Activated CD4-positive, alpha-beta memory T cell treated with anti-CD3 and anti-CD28 coated beads for 36 hours (primary cell): ENCODE measurements around the gene PYDC2. TPM values are rescaled to one million over a fixed set of nuclear protein-coding genes. Genes with fewer than 3 reads are reported as not detected.
"Not testable (repeated sequence)": the region's sequence is repeated elsewhere in the genome, so short reads cannot be mapped to it uniquely, and the experiment has no call there.

Experiments used
- CTCF ChIA-PET: fragments of 350-600 bp; sonication (Branson Sonifier 250); formaldehyde crosslinking; loops from one replicate; lab custom pipeline; 2021; ENCODE audit warnings: antibody characterized with exemption, inconsistent platforms; lab: Charles Lee
- POLR2A ChIA-PET: fragments of 350-600 bp; sonication (Branson Sonifier 250); formaldehyde crosslinking; loops from one replicate; lab custom pipeline; 2021; ENCODE audit warnings: antibody characterized with exemption; lab: Charles Lee
- DNase-seq: peaks from one replicate; pipeline ENCODE4 v3.0.0-alpha.2; 2020
- H3K27ac Mint-ChIP-seq: one replicate; pipeline ENCODE4 v1.8.0; 2021; ENCODE audit warnings: mixed read lengths
- H3K27me3 Mint-ChIP-seq: one replicate; pipeline ENCODE4 v1.8.0; 2021; ENCODE audit warnings: mixed read lengths
- H3K36me3 Mint-ChIP-seq: one replicate; pipeline ENCODE4 v1.8.0; 2021; ENCODE audit warnings: mixed read lengths
- H3K4me1 Mint-ChIP-seq: one replicate; pipeline ENCODE4 v1.8.0; 2021; ENCODE audit warnings: low read depth, mixed read lengths
- H3K4me3 Mint-ChIP-seq: one replicate; pipeline ENCODE4 v1.8.0; 2021; ENCODE audit warnings: mild to moderate bottlenecking, mixed read lengths
- H3K9me3 Mint-ChIP-seq: one replicate; pipeline ENCODE4 v1.8.0; 2021; ENCODE audit warnings: mixed read lengths
- intact Hi-C: fragments of 100-400 bp; cut with micrococcal nuclease; formaldehyde crosslinking; loops from one replicate; pipeline ENCODE4 v1.15.1; 2023
- total RNA-seq, 2 experiments: library from RNA; stranded (reverse); gene quantifications; one replicate each; pipeline ENCODE4 v1.2.3, GENCODE V29; 2021

The PYDC2 gene
- total RNA-seq, 2 experiments from 2014 or later: not detected

DNA sequence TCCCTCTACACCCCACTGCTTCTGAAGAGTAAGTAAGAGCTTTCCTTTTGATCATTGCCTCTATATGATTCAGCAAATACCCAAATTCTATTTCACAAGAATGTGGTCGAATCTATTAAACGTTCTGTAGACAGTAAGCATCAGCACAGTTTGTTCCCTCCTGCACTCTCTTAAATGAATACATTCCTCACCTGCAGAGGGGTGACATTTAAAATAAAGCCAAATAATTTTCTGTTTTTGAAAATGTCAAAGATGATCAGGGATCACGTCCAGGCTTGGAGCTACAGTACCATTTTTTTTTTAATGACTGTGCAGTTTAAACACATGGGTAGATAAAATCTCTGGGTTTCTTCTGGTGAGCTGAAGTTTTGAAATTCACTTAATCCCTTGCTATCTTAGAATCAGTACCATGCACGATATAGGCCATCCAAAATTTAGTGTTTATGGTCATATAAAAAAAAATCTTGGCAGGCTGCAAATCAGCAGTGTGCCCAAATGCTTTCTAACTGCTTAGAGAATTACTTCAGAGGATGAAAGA is 12.8 kb downstream of the PYDC2 start:
- H3K27ac Mint-ChIP-seq: no peak overlapping the region
- no peak for DNase-seq
- no peaks in the 10 kb centered on the region for H3K4me1 Mint-ChIP-seq
- peaks cover 3% of the 10 kb centered on the region for H3K9me3 Mint-ChIP-seq
- H3K36me3 Mint-ChIP-seq: no peaks in the 10 kb centered on the region
- no peaks in the 10 kb centered on the region for H3K27me3 Mint-ChIP-seq
- CTCF ChIA-PET: interaction anchor here (0.7 kb wide), 1 partner anchor 970 kb away, joined by 3 read pairs; no protein-coding TSS in a partner anchor
- POLR2A ChIA-PET: no interaction called here
- intact Hi-C loops: no loop called here
- H3K4me3 Mint-ChIP-seq: no peak overlapping the region

DNA sequence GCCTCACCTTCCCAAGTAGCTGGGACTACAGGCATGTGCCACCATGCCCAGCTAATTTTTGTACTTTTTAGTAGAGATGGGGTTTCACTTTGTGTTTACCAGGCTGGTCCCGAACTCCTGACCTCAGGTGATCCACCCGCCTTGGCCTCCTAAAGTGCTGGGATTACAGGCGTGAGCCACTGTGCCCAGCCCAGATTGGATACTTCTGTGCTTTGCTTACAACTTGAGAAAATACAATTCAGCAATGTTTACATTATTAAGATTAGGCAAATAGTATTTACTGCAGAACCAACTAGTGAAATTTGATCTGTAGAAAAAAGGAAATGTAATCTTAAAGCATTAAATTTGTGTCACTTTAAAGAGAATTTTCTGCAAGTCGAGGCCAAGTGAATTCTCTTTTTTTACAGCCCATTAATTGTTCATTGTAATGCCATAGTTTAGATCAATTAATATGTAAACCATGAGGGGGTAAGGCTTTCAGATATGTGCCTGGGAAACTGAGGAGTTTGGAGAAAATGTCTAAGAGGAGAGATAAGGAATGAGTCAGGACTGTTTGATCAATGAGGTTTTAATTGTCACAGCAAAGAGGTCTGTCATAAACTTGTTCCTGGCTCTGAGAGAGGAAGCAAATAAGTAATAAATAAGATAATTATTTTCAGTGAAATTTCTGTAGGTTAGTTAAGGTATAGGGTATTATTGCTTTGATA is 15.3 kb downstream of the PYDC2 start:
- no peak overlapping the region for H3K27ac Mint-ChIP-seq
- CTCF ChIA-PET: no interaction called here

DNA sequence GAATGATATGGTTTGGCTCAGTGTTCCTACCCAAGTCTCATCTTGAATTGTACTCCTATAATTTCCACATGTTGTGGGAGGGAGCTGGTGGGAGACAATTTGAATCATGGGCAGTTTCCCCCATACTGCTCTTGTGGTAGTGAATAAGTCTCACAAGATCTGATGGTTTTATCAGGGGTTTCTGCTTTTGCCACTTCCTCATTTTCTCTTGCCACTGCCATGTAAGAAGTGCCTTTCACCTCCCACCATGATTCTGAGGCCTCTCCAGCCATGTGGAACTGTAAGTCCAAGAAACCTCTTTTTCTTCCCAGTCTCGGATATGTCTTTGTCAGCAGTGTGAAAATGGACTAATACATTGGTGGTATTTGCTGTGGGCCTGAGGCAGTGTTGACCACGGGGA is 23.0 kb downstream of the PYDC2 start:
- POLR2A ChIA-PET, DNase-seq, H3K4me3 Mint-ChIP-seq, CTCF ChIA-PET, H3K27ac Mint-ChIP-seq, H3K4me1 Mint-ChIP-seq, intact Hi-C loops, H3K36me3 Mint-ChIP-seq, H3K27me3 Mint-ChIP-seq: not testable (repeated sequence)
- peaks cover 25% of the 10 kb centered on the region for H3K9me3 Mint-ChIP-seq

More for the DNA sequence above, 15.3 kb downstream of the PYDC2 start:
- no peak for DNase-seq
- intact Hi-C loops: no loop called here
- Mint-ChIP-seq H3K4me3 (no peak overlapping the region), H3K4me1 (no peaks in the 10 kb centered on the region), H3K36me3 (no peaks in the 10 kb centered on the region), H3K9me3 (peaks cover 9% of the 10 kb centered on the region), H3K27me3 (no peaks in the 10 kb centered on the region)
- POLR2A ChIA-PET: no interaction called here

DNA sequence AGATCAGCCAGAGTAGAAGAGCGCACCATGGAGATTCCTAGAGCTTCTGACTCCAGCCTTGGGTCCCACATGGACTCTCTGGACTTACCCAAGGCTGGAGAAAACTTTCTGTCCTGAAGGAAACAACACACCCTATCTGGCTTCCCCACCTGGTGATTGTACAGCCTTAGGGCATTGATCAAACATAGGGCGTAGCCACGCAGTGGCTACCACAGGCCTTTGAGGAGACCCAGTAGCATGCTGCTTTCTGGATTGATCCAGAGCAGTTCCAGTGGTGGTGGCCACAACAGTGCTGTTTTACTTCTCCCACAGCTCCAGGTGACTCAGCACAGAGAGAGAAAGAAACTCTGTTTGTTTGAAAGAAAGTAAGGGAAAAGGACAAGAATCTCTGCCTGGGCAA is 23.5 kb downstream of the PYDC2 start:
- H3K36me3 Mint-ChIP-seq: no peaks in the 10 kb centered on the region
- peaks cover 25% of the 10 kb centered on the region for H3K9me3 Mint-ChIP-seq
- no peak for DNase-seq
- H3K4me1 Mint-ChIP-seq: no peaks in the 10 kb centered on the region
- H3K4me3 Mint-ChIP-seq: no peak overlapping the region
- intact Hi-C loops: no loop called here
- H3K27ac Mint-ChIP-seq: no peak overlapping the region
- ChIA-PET POLR2A (no interaction called here), CTCF (no interaction called here)
- H3K27me3 Mint-ChIP-seq: no peaks in the 10 kb centered on the region

DNA sequence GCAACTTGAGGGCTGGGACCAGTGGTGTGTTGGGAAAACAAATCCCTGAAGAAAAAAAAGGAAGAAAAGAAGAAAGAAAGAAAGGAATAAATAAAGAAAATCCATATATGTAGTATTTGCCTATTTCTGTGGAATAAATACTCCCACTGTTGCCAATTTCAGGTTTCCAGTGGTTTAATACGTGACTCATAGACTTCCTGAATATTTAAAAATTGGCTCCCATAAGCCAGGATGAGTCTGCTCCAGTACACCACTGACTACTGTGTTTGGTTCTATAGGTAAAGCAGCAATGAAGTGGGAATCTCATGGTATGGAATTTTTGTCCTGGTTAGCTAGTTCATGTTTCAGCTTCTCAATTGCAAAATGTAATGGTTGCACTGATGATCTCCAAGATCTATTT is 31.6 kb downstream of the PYDC2 start:
- Mint-ChIP-seq H3K4me1 (no peaks in the 10 kb centered on the region), H3K36me3 (no peaks in the 10 kb centered on the region), H3K4me3 (no peak overlapping the region), H3K27me3 (no peaks in the 10 kb centered on the region), H3K27ac (no peak overlapping the region), H3K9me3 (peaks cover 4% of the 10 kb centered on the region)
- ChIA-PET CTCF (no interaction called here), POLR2A (no interaction called here)
- DNase-seq: no peak
- intact Hi-C loops: no loop called here

DNA sequence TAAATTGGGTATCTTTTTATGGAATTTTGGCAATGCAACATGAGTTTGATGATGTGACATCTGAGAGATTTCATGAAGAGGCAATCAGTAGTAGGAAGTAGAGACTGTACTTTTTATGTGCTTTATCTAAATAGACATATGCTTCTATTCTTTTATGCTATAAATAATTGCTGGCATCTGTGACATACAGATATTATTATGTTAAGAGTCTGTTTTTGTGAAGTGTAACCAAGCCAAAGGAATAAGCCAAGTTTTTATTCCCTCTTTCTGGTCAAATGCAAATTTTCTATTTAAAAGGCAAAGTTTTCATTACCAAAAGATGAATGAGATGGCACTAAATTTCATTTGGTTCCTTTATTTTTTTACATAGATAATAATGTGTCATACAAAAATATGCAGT is 32.4 kb downstream of the PYDC2 start:
- no peaks in the 10 kb centered on the region for H3K4me1 Mint-ChIP-seq
- ChIA-PET CTCF (no interaction called here), POLR2A (no interaction called here)
- no peak overlapping the region for H3K4me3 Mint-ChIP-seq
- intact Hi-C loops: no loop called here
- no peaks in the 10 kb centered on the region for H3K36me3 Mint-ChIP-seq
- H3K27me3 Mint-ChIP-seq: no peaks in the 10 kb centered on the region
- no peak for DNase-seq
- H3K27ac Mint-ChIP-seq: no peak overlapping the region
- no peaks in the 10 kb centered on the region for H3K9me3 Mint-ChIP-seq

DNA sequence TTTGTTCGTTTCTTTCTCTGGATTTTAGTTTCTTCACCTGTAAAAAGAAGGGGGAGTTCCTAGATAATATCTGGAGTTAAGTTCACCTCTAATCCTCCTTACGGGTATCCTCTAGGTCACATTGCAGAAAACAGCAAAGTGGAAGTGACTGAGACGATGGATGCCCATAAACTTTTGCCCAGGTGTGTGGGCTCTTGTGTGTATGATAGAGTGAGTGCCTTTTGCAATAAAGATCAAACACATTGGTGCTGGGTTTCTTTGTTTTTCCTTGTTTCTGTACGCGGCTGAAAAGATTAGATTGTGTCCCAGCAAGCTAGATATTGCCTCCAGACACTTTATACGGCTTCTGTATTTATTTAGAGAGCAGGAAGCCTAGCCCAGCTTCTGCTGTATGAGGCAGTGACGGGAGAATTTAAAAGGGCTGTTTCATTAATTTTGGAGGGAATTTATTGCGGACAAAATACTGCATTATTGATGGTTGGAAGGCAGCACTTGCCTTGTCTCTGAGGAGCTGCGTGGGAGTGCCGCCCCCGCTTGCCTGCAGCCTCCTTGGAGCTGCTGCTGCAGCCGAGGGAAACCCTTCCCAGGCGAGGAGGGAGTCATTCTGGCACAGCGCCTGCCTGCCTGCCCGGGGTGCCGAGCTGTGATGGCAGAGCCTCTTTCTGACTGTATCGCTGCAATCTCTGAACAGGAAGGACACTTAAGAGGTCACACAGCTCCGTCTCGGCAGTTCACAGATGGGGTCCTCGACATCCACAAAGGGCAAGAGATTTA is 38.5 kb downstream of the PYDC2 start:
- POLR2A ChIA-PET: no interaction called here
- intact Hi-C loops: no loop called here
- no peak for DNase-seq
- Mint-ChIP-seq H3K4me3 (no peak overlapping the region), H3K9me3 (no peaks in the 10 kb centered on the region), H3K27ac (no peak overlapping the region), H3K27me3 (no peaks in the 10 kb centered on the region), H3K36me3 (no peaks in the 10 kb centered on the region), H3K4me1 (no peaks in the 10 kb centered on the region)
- CTCF ChIA-PET: no interaction called here

DNA sequence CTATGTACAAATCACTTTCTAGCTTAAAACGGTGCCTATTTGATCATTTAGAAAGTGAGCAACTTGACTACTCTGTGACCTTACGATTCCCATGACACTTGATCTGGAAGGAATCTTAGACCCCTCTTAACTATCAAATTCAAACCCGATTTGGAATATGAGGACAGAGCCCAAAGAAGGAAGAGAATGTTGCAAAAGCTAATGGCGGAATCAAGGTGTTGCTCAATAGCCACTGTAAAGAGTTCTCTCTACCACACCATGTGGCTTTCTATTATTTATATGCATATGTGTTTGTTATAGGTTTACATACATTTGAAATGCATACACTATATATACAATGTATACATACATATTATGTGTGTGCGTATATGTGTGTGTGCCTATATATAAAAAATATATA is 39.9 kb downstream of the PYDC2 start:
- H3K27me3 Mint-ChIP-seq: no peaks in the 10 kb centered on the region
- intact Hi-C loops: no loop called here
- H3K9me3 Mint-ChIP-seq: no peaks in the 10 kb centered on the region
- no peak for DNase-seq
- H3K36me3 Mint-ChIP-seq: no peaks in the 10 kb centered on the region
- CTCF ChIA-PET: no interaction called here
- no peak overlapping the region for H3K27ac Mint-ChIP-seq
- no peaks in the 10 kb centered on the region for H3K4me1 Mint-ChIP-seq
- POLR2A ChIA-PET: no interaction called here
- no peak overlapping the region for H3K4me3 Mint-ChIP-seq

DNA sequence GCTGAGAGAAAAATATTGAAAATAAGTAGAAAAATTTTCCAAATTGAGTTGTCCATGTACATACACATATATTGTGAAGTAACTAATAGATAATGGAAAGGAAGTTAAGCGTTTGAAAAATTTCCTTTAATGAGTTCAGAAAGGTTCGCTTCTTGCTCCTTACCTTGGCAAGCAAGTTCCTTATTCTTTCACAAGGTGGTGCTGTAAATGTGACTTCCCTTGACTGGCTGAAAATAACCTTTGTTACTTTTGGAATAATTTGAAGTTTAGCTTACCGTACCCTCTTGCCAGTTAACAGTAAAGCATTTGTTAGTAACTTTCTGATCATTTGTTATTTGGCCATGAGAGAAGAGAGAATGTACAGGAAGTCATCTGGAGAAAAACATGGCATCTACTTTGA is 41.6 kb downstream of the PYDC2 start:
- Mint-ChIP-seq H3K27me3 (no peaks in the 10 kb centered on the region), H3K36me3 (no peaks in the 10 kb centered on the region), H3K27ac (no peak overlapping the region), H3K4me1 (no peaks in the 10 kb centered on the region), H3K9me3 (no peaks in the 10 kb centered on the region), H3K4me3 (no peak overlapping the region)
- CTCF ChIA-PET: no interaction called here
- intact Hi-C loops: no loop called here
- POLR2A ChIA-PET: no interaction called here
- no peak for DNase-seq

DNA sequence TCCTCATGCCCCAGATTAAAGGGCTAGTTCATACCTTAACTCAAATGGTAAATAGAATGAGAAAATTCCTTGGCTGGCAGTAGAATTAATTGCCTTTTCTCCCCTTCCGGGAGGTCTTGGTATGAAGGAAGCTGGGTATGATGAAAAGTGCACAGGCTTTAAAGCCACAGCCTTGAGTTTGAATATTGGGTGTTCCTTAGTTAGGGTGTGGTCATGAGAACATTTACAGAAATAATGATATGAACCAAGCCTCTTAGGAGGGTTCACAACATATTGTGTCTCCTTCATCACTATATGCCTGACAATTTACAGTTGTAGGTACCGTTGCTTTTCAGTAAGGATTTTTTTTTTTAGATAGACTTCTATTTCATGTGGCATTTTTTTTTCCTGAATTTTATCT is 48.1 kb downstream of the PYDC2 start:
- no peak for DNase-seq
- H3K27ac Mint-ChIP-seq: no peak overlapping the region
- no peaks in the 10 kb centered on the region for H3K9me3 Mint-ChIP-seq
- H3K27me3 Mint-ChIP-seq: no peaks in the 10 kb centered on the region
- ChIA-PET POLR2A (no interaction called here), CTCF (no interaction called here)
- no peaks in the 10 kb centered on the region for H3K36me3 Mint-ChIP-seq
- intact Hi-C loops: no loop called here
- no peaks in the 10 kb centered on the region for H3K4me1 Mint-ChIP-seq
- no peak overlapping the region for H3K4me3 Mint-ChIP-seq
